HL-60/S4 (cell line): ENCODE data around the gene MTG1.
"Not testable (repeated sequence)": the region's sequence is repeated elsewhere in the genome, so short reads cannot be mapped to it uniquely, and the experiment has no call there.

Source experiments
- in situ Hi-C: fragments of 300-500 bp; cut with MboI; formaldehyde crosslinking; loops from 2 replicates; pipeline ENCODE4 v1.14.3; 2022; ENCODE audit warnings: low sequenced_read_pairs

MTG1 gene

DNA sequence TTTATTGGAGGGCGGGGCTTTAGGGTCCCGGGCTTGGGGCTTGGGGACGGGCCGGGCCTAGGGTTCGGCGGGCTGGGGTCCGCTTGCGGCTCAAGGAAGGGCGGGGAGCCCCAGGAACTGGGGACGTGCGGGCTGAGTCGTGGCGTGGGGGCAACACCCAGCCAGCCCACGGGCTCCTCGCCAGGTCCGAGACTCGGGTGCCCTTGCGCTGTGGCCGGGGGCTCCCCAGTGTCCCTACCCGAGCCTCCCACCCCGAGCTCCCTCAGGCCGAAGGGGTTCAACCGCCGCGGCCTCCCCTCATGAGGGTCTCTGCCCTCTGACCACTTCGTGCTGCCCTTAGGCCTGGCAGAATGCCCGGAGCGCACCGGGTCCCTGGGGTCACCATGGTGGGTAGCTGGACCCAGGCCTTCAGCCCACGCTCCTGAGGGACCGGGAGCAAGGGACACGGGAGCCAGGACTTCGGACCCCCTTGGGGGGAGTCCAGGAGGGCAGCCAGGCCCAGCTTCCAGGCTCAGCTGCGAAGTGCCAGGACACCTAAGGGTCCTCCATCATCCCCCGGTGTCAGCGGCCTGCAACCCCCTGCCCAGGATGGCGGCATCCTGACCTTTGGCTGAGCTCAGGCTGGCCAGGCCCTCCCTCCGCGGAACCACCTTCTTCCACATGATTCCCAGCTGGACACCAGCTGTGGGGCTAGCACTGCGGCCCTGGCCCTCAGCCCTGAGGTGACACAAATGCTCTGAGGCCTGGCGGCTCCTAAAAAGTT, 35.6 kb upstream of the MTG1 start:
- in situ Hi-C loops, result no loop called here

DNA sequence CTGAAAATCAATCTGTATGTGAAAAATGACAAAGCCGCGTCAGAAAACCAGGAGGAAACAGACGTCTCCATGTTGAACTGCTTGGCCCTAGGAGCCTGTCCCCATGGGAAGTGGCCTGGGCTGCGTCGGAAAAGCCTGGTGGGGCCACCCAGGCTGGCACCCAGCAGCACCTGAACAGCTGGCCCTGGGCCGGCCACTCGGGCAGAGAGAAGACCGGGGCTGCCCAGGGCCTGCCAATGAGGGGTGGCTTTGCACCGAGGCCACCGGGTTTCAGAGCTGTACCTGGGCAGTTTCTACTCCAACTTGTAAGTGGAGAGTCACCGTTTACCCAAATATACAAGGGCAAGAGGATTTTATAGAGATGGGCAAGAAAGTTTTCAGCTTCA, 35.0 kb upstream of the MTG1 start:
- in situ Hi-C loops, result no loop called here

GRCh38 chr10:133359554-133359971, 34.4 kb upstream of the MTG1 start:
- in situ Hi-C loops, result no loop called here

- in situ Hi-C loops, result no loop called here
These were observed 33.9 kb upstream of the MTG1 start for GRCh38 chr10:133359972-133360610.

DNA sequence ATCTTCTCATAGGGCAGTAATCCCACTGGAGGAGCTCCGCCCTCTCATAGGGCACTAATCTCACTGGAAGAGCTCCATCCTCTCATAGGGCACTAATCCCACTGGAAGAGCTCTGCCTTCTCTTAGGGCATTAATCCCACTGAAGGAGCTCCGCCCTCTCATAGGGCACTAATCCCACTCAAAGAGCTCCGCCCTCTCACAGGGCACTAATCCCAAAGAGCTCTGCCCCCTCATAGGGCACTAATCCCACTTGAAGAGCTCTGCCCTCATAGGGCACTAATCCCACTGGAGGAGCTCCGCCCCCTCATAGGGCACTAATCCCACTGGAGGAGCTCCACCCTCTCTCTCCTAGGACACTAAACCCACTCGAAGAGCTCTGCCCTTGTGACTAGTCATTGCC, 32.7 kb upstream of the MTG1 start:
- in situ Hi-C loops, result no loop called here

DNA sequence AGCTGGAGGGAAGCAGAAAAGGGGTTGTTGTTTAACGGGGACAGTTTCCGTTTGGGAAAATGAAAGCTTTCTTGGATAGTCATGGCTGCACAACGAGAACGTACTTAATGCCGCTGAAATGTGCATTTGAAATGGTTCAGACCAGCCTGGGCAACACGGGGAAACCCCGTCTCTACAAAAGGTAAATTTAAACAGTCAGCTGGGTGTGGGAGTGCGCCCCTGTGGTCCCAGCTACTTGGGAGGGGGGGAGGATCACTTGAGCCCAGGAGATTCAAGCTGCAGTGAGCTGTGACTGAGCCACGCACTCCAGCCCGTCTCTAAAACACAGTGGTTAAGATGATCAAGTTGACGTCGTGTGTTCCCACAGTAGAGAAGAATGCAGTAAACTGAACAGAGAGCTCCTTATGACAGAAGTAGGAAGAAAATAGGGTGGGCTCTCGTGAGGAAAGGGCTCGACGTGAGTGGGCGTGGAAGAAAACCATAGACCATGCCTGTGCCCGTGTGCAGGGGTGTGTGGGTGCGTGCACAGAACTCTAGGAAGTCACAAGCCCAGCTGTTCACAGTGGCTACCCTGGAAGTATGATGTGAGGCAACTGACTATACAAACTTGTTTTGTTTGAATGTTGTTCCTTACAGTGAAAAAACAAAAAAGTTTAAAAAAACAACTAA, 32.0 kb upstream of the MTG1 start:
- in situ Hi-C loops, result no loop called here

GRCh38 chr10:133362846-133363245, 31.1 kb upstream of the MTG1 start:
- in situ Hi-C loops, result no loop called here

- in situ Hi-C loops, result no loop called here
These were observed 29.1 kb upstream of the MTG1 start for GRCh38 chr10:133364645-133365431.

DNA sequence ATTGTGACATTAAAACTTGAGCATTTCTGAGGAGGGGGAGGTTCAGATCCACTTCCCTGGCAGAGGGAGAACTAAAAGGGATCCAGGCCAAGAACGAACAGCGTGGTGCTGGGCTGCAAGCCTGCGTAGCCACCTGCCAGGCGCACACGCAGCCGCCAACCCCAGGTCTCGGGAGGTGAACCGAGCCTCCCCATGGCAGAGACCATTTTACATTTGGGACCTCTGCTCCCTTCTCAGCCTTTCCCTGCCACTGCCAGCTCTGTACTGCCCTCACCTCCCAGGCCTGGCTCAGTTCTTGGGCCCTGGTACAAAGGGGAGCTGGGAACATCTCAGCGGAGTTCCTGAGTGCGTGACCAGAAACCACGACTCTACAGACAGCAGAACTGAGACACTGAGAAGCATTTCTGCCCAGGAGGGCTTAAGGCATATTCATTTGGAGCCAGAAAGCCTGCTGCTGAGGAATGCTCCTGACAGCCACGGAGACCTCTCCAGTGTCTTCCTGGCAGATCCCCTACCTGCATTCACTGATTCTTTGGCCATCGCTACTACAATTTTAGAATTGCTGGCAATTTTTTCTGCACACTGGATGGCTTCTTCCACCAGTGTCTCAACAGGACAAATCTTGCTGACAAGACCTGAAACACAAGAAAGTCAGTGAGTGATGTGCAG, 28.4 kb upstream of the MTG1 start:
- in situ Hi-C loops, result no loop called here

DNA sequence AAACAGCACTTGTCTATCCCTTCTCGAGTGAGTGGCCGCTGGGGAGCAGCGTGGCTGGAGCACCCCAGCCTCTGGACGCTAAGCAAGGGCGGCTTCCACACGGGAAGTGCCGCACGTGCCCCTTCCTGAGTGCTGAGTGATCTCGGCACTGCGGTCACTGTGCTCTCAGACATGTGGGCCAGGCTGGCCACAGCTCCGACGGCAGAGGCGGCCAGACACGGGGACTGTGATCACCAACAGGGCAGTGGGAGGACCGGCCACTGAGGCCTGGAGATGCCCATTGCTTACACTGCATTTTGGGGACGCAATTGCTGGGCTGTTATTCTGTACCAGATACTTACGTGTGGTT, 27.9 kb upstream of the MTG1 start:
- in situ Hi-C loops, result no loop called here

- in situ Hi-C loops, result no loop called here
These were observed 27.2 kb upstream of the MTG1 start for GRCh38 chr10:133366751-133367150.

GRCh38 chr10:133367461-133367860, 26.5 kb upstream of the MTG1 start:
- in situ Hi-C loops, result not testable (repeated sequence)

- in situ Hi-C loops, result no loop called here
These were observed 25.8 kb upstream of the MTG1 start for GRCh38 chr10:133368153-133368552.

GRCh38 chr10:133370030-133370786, 23.7 kb upstream of the MTG1 start:
- in situ Hi-C loops, result no loop called here

- in situ Hi-C loops, result no loop called here
These were observed 21.4 kb upstream of the MTG1 start for GRCh38 chr10:133372507-133372906.

- in situ Hi-C loops, result no loop called here
These were observed 20.5 kb upstream of the MTG1 start, which contains the start of gene ECHS1 for GRCh38 chr10:133373174-133374090. ECHS1 (minus strand) TSS chr10:133373354; CDS start chr10:133373333, 21 bp downstream.

DNA sequence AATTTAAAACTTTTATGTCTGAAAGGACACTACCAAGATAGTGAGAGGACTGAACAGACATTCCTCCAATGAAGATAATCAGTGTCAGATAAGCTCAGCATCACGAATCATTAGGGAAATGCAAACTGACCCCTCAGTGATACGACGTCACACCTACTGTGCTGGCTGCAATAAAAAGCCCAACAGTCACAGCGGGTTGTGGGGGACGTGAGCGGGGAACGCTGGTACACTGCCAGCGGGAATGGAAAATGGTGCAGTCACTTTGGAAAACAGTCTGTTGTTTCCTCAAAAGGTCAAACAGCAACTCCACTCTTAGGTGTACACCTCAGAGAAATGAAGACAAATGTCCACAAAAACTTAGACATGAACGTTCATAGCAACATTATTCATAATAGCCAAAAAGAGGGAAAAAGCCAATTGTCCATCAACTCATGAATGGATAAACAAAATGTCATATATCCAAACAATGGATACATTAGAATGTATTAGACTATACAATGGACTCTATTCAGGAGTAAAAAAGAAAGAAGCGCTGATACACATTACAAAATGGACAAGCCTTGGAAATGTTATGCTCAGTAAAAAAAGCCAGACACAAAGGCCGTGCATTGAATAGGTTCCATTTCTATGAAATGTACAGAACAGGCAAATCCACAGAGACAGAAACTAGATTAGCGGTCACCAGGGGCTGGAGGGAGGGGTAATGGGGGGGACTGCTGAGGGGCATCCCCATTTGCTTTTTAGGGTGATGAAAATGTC, 18.4 kb upstream of the MTG1 start:
- in situ Hi-C loops, result no loop called here

DNA sequence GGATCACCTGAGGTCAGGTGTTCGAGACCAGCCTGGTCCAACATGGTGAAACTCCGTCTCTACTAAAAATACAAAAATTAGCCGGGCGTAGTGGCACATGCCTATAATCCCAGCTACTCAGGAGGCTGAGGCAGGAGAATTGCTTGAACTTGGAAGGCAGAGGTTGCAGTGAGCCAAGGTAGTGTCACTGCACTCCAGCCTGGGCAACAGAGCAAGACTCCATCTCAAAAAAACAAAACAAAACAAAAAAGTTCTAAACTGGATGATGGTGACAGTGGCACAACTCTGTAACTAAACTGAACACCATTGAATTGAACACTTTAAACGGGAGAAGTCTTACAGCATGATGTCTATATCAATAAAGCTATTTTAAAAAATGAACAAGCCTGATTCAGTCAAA, 17.8 kb upstream of the MTG1 start:
- in situ Hi-C loops, result not testable (repeated sequence)
